HCT116 (cell line): ENCODE results near the gene PTHLH. TPM values are rescaled to one million over a fixed set of nuclear protein-coding genes. Genes with fewer than 3 reads are reported as not detected.

Experiments
- ATAC-seq: fragments of 200-7000 bp; cut with Tn5 transposase; 2 replicates; pipeline ENCODE4 v1.9.1; 2020; ENCODE audit warnings: mild to moderate bottlenecking, moderate library complexity
- BruUV-seq: library from RNA; stranded (reverse); fragments of 400-500 nt; replicated peaks from 2 replicates; lab custom pipeline; 2021; lab: Mats Ljungman, UMichigan
- CTCF ChIA-PET: fragments of 300-600 bp; sonication (Branson Sonifier 250); formaldehyde crosslinking; loops from one replicate; lab custom pipeline; 2021; ENCODE audit warnings: antibody characterized with exemption; lab: Charles Lee
- POLR2A ChIA-PET: fragments of 300-600, 350-600 bp; sonication (Branson Sonifier 250); formaldehyde crosslinking; loops from one replicate; lab custom pipeline; 2021; ENCODE audit warnings: antibody characterized with exemption; lab: Charles Lee
- RAD21 ChIA-PET, 2 experiments: fragments of 300-600 bp; sonication (Branson Sonifier 250); formaldehyde crosslinking; loops; one replicate each; lab custom pipeline; 2023; ENCODE audit warnings: low total read pairs in 2 of 2; ENCODE audit not compliant: uncharacterized antibody in 2 of 2, unreplicated experiment in 2 of 2, low non-redundant PET in 1 of 2; lab: Charles Lee
- DNase-seq: peaks from one replicate; pipeline ENCODE4 v3.0.0-alpha.2; 2010; ENCODE audit warnings: low read depth, low spot score
- H2AFZ ChIP-seq: fragments of 200-600 bp; shearing (Covaris generic), sonication (generic); 2 replicates; pipeline ENCODE4 v1.6.1; 2017; ENCODE audit warnings: low read depth, mixed run types, mixed read lengths, antibody characterized with exemption, low read length; ENCODE audit not compliant: poor library complexity, severe bottlenecking
- H3K27ac ChIP-seq: 2 replicates; pipeline ENCODE4 v1.5.1; 2012; ENCODE audit warnings: low read depth, low read length
- H3K27me3 ChIP-seq: fragments of 200-600 bp; sonication (generic); 2 replicates; pipeline ENCODE4 v1.6.1; 2016; ENCODE audit warnings: mixed run types, low read length, mixed read lengths; ENCODE audit not compliant: insufficient read depth
- H3K36me3 ChIP-seq, 2 experiments: fragments of 200-500 bp in 1 of 2; fragments of 200-600 bp in 1 of 2; sonication (Bioruptor generic) in 1 of 2; sonication (generic) in 1 of 2; 2 replicates each; pipeline versions ENCODE4 v1.5.1 to v1.6.1; 2014 to 2016; ENCODE audit warnings: low read length in 2 of 2, inconsistent platforms in 1 of 2, mixed read lengths in 1 of 2, mixed run types in 1 of 2; ENCODE audit not compliant: insufficient read depth in 2 of 2, control insufficient read depth in 1 of 2
- H3K4me1 ChIP-seq, 2 experiments: fragments of 200-600 bp in 1 of 2; sonication (generic) in 1 of 2; 2 replicates each; pipeline versions ENCODE4 v1.5.1 to v1.6.1; 2012 to 2017; ENCODE audit warnings: low read length in 2 of 2, inconsistent platforms in 1 of 2, mild to moderate bottlenecking in 1 of 2, mixed read lengths in 1 of 2, mixed run types in 1 of 2, moderate library complexity in 1 of 2; ENCODE audit not compliant: insufficient read depth in 2 of 2, control insufficient read depth in 1 of 2
- H3K4me2 ChIP-seq: fragments of 200-600 bp; sonication (generic); 2 replicates; pipeline ENCODE4 v1.6.1; 2017; ENCODE audit warnings: mixed run types, low read length, mixed read lengths
- H3K4me3 ChIP-seq, 2 experiments: fragments of 200-600 bp in 1 of 2; sonication (generic) in 1 of 2; replicated peaks in 1 of 2; 2 replicates each; pipeline ENCODE4 v1.5.1; 2011 to 2016; ENCODE audit warnings: low read length in 2 of 2, control low read depth in 1 of 2, low read depth in 1 of 2, mild to moderate bottlenecking in 1 of 2, mixed read lengths in 1 of 2, mixed run types in 1 of 2
- H3K79me2 ChIP-seq: fragments of 200-600 bp; sonication (generic); 2 replicates; pipeline ENCODE4 v1.6.1; 2017; ENCODE audit warnings: mild to moderate bottlenecking, mixed run types, low read length, moderate library complexity, mixed read lengths; ENCODE audit not compliant: insufficient read depth
- H3K9ac ChIP-seq: fragments of 200-600 bp; sonication (generic); 2 replicates; pipeline ENCODE4 v1.6.1; 2016; ENCODE audit warnings: low read length, mixed read lengths
- H3K9me2 ChIP-seq: fragments of 200-600 bp; sonication (generic), shearing (Covaris generic); 2 replicates; pipeline ENCODE4 v1.6.1; 2017; ENCODE audit warnings: mixed run types, mild to moderate bottlenecking, moderate library complexity; ENCODE audit not compliant: insufficient read depth
- H3K9me3 ChIP-seq, 2 experiments: fragments of 200-500 bp in 1 of 2; fragments of 200-600 bp in 1 of 2; sonication (Bioruptor generic) in 1 of 2; sonication (generic) in 1 of 2; 2 replicates each; pipeline ENCODE4 v1.6.1; 2014 to 2017; ENCODE audit warnings: low read length in 2 of 2, mixed read lengths in 2 of 2, inconsistent platforms in 1 of 2, low read depth in 1 of 2, mild to moderate bottlenecking in 1 of 2, mixed run types in 1 of 2, moderate library complexity in 1 of 2; ENCODE audit not compliant: control insufficient read depth in 1 of 2, insufficient read depth in 1 of 2
- H4K20me1 ChIP-seq: fragments of 200-600 bp; sonication (generic), shearing (Covaris generic); 2 replicates; pipeline ENCODE4 v1.6.1; 2017; ENCODE audit warnings: mixed run types, mild to moderate bottlenecking, moderate library complexity; ENCODE audit not compliant: insufficient read depth
- CBX3 ChIP-seq: IDR thresholded peaks from 2 replicates; pipeline ENCODE4 v1.6.1; 2012; ENCODE audit warnings: low read depth
- CEBPB ChIP-seq: IDR thresholded peaks from 2 replicates; pipeline ENCODE4 v1.6.1; 2012; ENCODE audit warnings: low read depth
- EGR1 ChIP-seq: IDR thresholded peaks from 2 replicates; pipeline ENCODE4 v1.6.1; 2012; ENCODE audit warnings: low read depth
- ELF1 ChIP-seq: IDR thresholded peaks from 2 replicates; pipeline ENCODE4 v1.6.1; 2012; ENCODE audit warnings: low read depth, borderline replicate concordance
- EZH2 ChIP-seq: fragments of 200-600 bp; sonication (generic); IDR thresholded peaks from 2 replicates; pipeline ENCODE4 v1.6.1; 2017; ENCODE audit warnings: antibody characterized with exemption, mixed run types
- EZH2phosphoT487 ChIP-seq: fragments of 200-600 bp; IDR thresholded peaks from 2 replicates; pipeline ENCODE4 v1.6.1; 2018; ENCODE audit warnings: antibody characterized with exemption, borderline replicate concordance
- FOSL1 ChIP-seq: IDR thresholded peaks from 2 replicates; pipeline ENCODE4 v1.6.1; 2012; ENCODE audit warnings: low read depth
- JUND ChIP-seq: IDR thresholded peaks from 2 replicates; pipeline ENCODE4 v1.6.1; 2012
- POLR2AphosphoS5 ChIP-seq: IDR thresholded peaks from 2 replicates; pipeline ENCODE4 v1.6.1; 2011; ENCODE audit warnings: mild to moderate bottlenecking, low read depth, low read length, moderate library complexity
- RAD21 ChIP-seq: IDR thresholded peaks from 2 replicates; pipeline ENCODE4 v1.6.1; 2012; ENCODE audit warnings: low read depth, mild to moderate bottlenecking
- SIN3A ChIP-seq: IDR thresholded peaks from 2 replicates; pipeline ENCODE4 v1.6.1; 2012; ENCODE audit warnings: low read depth
- SRF ChIP-seq: IDR thresholded peaks from 2 replicates; pipeline ENCODE4 v1.6.1; 2012; ENCODE audit warnings: low read depth
- TCF7L2 ChIP-seq: IDR thresholded peaks from 2 replicates; pipeline ENCODE4 v1.7.0; 2011; ENCODE audit warnings: borderline replicate concordance, inconsistent platforms; ENCODE audit not compliant: insufficient read depth, insufficient read length; ENCODE audit errors: extremely low read depth
- YY1 ChIP-seq: IDR thresholded peaks from 2 replicates; pipeline ENCODE4 v1.6.1; 2011; ENCODE audit warnings: low read length, low read depth, moderate library complexity, mild to moderate bottlenecking; ENCODE audit not compliant: insufficient replicate concordance; ENCODE audit errors: extremely low read depth
- ZFX ChIP-seq: fragments of 450-650 bp; IDR thresholded peaks from 2 replicates; pipeline ENCODE4 v1.6.1; 2017
- ZNF274 ChIP-seq: fragments of 200-500 bp; sonication (Bioruptor generic); IDR thresholded peaks from 2 replicates; pipeline ENCODE4 v1.6.1; 2014; ENCODE audit warnings: mild to moderate bottlenecking, low read depth, low read length, inconsistent platforms
- intact Hi-C: fragments of 100-400 bp; cut with micrococcal nuclease; formaldehyde crosslinking; loops from 2 replicates; pipeline ENCODE4 v1.10.0; 2022
- total RNA-seq: library from RNA; stranded (reverse); gene quantifications from one replicate; pipeline ENCODE4 v1.2.1, GENCODE V29; 2021; ENCODE audit not compliant: unreplicated experiment
- TF ChIP-seq, protein P1 (sequence below): IDR thresholded peaks from 2 replicates; pipeline ENCODE4 v1.6.1; 2012
- TF ChIP-seq, protein P2 (sequence below): IDR thresholded peaks from 2 replicates; pipeline ENCODE4 v1.6.1; 2011; ENCODE audit warnings: mild to moderate bottlenecking, low read length, moderate library complexity; ENCODE audit not compliant: insufficient replicate concordance; ENCODE audit errors: extremely low read depth
- TF ChIP-seq, protein P3 (sequence below): IDR thresholded peaks from 2 replicates; pipeline ENCODE4 v1.6.1; 2012
- TF ChIP-seq, protein P4 (sequence below): IDR thresholded peaks from 2 replicates; pipeline ENCODE4 v1.6.1; 2012; ENCODE audit warnings: low read depth

The PTHLH gene
- total RNA-seq, 1 experiment from 2014 or later, result not detected

DNA sequence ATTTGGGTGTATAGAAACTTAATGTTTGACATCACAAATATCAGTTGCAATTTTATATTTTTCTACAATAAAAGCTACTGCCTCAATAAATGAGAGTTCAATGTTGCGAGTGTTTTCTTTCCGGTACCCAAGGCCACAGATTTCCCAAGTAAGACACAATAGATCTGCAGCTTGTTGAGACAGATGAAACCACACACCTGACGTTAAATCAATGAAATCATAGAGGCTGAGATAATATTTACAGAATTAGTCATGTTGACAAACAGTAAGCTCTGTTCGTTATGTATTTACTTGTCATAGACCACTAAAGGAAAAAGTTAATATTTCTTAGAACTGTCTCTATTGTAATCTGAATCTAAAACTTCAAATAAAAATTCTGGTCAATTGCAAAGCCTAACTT lies 49.2 kb upstream of the PTHLH start (continued):
- TF ChIP-seq, protein P1, sequence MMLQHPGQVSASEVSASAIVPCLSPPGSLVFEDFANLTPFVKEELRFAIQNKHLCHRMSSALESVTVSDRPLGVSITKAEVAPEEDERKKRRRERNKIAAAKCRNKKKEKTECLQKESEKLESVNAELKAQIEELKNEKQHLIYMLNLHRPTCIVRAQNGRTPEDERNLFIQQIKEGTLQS, result no peak
- TF ChIP-seq FOSL1, result no peak
- no peak for TF ChIP-seq EGR1

DNA sequence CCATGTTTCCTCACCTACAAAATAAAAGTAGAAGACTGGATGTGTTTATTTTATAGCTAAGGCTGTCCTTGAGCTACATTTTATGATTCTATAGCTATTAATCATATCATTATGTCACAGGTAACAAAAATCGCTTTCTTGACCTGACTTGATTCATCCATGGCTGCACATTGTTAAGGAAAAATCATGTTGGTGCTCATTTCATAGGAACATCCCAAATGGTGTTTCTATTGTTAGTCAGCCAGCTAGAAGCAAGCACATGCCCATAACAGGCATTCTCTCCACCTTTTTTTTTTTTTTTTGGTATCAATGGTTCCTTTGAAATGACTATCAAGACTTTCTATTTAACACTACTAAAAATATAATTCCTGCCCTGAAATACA lies 45.3 kb upstream of the PTHLH start:
- Histone ChIP-seq H3K4me3 (no peak overlapping the region), H3K9ac (no peak overlapping the region), H2AFZ (no peak overlapping the region), H3K9me2 (no peaks in the 10 kb centered on the region), H3K27me3 (no peaks in the 10 kb centered on the region), H3K79me2 (no peaks in the 10 kb centered on the region), H3K36me3 (no peaks in the 10 kb centered on the region), H3K4me2 (no peak overlapping the region), H3K27ac (no peak overlapping the region), H3K9me3 (no peaks in the 10 kb centered on the region), H4K20me1 (no peaks in the 10 kb centered on the region), H3K4me1 (peaks cover 0 to 1% of the 10 kb centered on the region in 2 experiments; a peak in 1 of 4 replicates)
- CTCF ChIA-PET, result no interaction called here
- POLR2A ChIA-PET, result no interaction called here
- ATAC-seq, result no peak
- intact Hi-C loops, result no loop called here
- TF ChIP-seq CEBPB (no peak), EGR1 (no peak), YY1 (no peak), SRF (no peak), FOSL1 (no peak), JUND (no peak), ZFX (no peak), CBX3 (no peak), TCF7L2 (no peak), EZH2phosphoT487 (no peak), SIN3A (no peak), ELF1 (no peak), POLR2AphosphoS5 (no peak), EZH2 (no peak), ZNF274 (no peak), RAD21 (no peak)
- TF ChIP-seq, protein P2, sequence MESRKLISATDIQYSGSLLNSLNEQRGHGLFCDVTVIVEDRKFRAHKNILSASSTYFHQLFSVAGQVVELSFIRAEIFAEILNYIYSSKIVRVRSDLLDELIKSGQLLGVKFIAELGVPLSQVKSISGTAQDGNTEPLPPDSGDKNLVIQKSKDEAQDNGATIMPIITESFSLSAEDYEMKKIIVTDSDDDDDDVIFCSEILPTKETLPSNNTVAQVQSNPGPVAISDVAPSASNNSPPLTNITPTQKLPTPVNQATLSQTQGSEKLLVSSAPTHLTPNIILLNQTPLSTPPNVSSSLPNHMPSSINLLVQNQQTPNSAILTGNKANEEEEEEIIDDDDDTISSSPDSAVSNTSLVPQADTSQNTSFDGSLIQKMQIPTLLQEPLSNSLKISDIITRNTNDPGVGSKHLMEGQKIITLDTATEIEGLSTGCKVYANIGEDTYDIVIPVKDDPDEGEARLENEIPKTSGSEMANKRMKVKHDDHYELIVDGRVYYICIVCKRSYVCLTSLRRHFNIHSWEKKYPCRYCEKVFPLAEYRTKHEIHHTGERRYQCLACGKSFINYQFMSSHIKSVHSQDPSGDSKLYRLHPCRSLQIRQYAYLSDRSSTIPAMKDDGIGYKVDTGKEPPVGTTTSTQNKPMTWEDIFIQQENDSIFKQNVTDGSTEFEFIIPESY, result no peak
- TF ChIP-seq, protein P3, sequence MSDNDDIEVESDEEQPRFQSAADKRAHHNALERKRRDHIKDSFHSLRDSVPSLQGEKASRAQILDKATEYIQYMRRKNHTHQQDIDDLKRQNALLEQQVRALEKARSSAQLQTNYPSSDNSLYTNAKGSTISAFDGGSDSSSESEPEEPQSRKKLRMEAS, result no peak
- TF ChIP-seq, protein P4, sequence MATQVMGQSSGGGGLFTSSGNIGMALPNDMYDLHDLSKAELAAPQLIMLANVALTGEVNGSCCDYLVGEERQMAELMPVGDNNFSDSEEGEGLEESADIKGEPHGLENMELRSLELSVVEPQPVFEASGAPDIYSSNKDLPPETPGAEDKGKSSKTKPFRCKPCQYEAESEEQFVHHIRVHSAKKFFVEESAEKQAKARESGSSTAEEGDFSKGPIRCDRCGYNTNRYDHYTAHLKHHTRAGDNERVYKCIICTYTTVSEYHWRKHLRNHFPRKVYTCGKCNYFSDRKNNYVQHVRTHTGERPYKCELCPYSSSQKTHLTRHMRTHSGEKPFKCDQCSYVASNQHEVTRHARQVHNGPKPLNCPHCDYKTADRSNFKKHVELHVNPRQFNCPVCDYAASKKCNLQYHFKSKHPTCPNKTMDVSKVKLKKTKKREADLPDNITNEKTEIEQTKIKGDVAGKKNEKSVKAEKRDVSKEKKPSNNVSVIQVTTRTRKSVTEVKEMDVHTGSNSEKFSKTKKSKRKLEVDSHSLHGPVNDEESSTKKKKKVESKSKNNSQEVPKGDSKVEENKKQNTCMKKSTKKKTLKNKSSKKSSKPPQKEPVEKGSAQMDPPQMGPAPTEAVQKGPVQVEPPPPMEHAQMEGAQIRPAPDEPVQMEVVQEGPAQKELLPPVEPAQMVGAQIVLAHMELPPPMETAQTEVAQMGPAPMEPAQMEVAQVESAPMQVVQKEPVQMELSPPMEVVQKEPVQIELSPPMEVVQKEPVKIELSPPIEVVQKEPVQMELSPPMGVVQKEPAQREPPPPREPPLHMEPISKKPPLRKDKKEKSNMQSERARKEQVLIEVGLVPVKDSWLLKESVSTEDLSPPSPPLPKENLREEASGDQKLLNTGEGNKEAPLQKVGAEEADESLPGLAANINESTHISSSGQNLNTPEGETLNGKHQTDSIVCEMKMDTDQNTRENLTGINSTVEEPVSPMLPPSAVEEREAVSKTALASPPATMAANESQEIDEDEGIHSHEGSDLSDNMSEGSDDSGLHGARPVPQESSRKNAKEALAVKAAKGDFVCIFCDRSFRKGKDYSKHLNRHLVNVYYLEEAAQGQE, result no peak
- RAD21 ChIA-PET, result no interaction called here
- no peak for DNase-seq
- BruUV-seq, result no TSS peak
